Stimulated activated CD8-positive, alpha-beta memory T cell treated with anti-CD3 and anti-CD28 coated beads, Interleukin-15, amount 100 ng/mL, for 4 hours (primary cell): ENCODE data around the gene ERC2.
"Not testable (repeated sequence)": the region's sequence is repeated elsewhere in the genome, so short reads cannot be mapped to it uniquely, and the experiment has no call there.

ENCODE experiments used
- DNase-seq, 2 donors: peaks; one replicate each; pipeline ENCODE4 v3.0.0-alpha.2; 2020; ENCODE audit warnings: low read depth in 2 of 2

Gene ERC2

DNA sequence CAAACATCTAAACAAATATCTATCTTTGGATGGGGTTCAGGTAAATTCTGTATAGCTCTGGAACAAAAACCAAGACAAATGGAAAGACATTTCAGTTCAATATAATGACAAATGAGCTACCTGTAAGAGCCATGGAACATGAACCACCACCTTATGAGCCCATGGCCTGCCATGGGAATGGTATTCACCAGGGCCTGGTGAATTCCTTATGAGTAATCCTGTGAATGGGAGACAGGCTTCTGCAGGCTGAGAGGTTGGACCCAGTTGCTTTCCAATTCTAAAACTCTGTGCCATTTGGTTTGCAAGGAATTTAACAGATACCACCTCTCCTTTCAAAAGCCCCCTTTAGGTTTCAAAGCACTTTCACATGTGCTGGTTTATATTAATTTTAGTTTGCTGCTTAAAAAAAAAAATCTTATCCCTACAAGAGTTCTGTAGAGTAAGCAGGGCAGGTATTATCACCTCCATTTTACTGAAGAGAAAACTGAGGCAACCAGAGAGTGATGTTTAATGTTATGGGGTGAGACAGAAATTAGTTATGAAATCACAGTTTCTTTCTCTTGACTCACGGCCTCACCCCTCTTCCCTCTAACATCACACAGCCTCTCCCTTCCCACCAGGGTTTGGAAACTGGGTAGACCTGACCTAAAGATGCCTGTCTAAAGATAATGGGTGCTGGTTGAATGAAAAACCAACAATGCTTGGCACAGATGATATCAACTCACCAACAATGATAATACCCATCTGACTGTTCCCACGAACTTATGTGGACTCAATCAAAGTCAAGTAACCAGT lies 583.6 kb downstream of the ERC2 start:
- DNase-seq = no peak

- DNase-seq = no peak
Observed at GRCh38 chr3:55884066-55884465, 584.2 kb downstream of the ERC2 start.

- no peak for DNase-seq
Observed at GRCh38 chr3:55882006-55882405, 586.3 kb downstream of the ERC2 start.

DNA sequence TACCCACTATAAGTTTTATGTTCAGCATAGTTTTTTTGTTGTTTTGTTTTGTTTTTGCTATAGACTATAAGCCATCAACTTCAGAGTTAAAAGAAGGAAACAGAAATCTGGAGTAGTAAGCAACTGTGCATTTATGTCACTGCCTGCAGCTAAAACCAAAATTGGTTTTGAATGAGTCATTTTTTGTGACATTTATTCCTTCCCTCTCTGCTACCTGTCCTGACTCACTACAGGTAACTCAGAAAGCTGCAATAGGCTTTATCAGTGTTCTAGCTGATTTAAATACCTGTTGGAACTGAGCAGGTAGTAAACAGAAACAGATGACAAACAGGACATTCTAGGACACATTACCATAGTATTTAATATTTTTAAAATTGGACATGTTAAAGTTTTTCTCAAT lies 587.9 kb downstream of the ERC2 start:
- DNase-seq = no peak

GRCh38 chr3:55879901-55880331 lies 588.4 kb downstream of the ERC2 start:
- DNase-seq = no peak

GRCh38 chr3:55877703-55878102 lies 590.6 kb downstream of the ERC2 start:
- DNase-seq = no peak

- no peak for DNase-seq
Observed at GRCh38 chr3:55876560-55876959, 591.7 kb downstream of the ERC2 start.

DNA sequence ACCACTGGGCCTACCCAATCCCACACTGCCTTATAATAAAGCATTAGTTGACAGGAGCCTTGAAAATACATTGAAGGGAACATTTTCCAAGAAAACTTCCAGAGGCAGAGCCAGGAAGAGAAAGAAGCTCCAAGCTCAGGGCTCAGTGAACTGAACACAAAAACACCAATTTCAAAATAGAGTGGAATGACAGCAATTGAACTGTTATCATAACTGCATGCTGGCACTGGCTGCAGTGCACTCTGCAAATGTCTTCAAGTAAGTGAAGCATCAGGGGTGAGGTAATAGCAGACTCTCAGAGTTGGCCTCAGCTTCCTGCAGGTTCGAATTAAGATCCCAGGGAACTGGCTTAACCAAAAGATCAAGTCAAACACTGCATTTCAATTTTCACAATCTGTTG lies 593.2 kb downstream of the ERC2 start:
- DNase-seq = no peak

- no peak for DNase-seq
Observed at GRCh38 chr3:55873523-55874254, 594.6 kb downstream of the ERC2 start.

DNA sequence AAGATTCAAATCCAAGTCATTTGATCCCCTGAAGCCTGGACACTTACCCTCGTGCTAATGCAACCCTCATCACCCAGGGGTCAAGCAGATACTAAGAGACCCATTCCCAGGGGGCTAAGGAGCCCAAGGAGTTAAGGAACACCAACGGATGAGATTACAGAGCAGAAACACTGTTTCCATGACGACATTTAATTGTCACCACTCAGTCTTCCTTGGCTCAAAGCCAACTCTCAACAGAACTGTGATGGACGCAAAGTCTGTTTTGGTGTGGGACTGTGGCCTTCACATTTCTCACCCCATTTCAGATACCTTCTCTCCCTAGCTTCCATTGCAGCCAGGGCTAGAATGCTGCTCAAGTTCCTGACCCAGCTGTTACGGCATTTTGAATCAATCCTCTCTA lies 597.7 kb downstream of the ERC2 start:
- DNase-seq = no peak

DNA sequence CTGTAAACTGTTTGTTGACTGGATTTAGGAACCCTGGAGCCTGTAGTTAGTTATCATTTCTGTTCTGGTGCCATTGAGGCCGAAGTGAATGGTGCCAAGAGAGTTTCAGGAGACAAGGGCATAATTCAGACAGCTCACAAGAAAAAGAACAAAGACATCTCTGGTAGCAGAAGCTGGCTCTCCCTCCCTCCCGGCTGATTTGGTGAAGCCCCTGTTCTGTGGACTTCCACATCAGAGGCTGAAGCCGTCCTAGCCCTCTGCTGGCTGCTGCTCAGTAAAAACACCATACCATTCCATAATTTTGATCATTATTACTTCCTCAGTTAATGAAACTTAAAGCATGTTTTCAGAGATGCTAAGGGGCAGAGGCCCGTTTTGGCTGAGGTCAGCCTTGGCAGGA lies 599.9 kb downstream of the ERC2 start:
- no peak for DNase-seq

- no peak for DNase-seq
Observed at GRCh38 chr3:55863028-55863427, 605.2 kb downstream of the ERC2 start.

DNA sequence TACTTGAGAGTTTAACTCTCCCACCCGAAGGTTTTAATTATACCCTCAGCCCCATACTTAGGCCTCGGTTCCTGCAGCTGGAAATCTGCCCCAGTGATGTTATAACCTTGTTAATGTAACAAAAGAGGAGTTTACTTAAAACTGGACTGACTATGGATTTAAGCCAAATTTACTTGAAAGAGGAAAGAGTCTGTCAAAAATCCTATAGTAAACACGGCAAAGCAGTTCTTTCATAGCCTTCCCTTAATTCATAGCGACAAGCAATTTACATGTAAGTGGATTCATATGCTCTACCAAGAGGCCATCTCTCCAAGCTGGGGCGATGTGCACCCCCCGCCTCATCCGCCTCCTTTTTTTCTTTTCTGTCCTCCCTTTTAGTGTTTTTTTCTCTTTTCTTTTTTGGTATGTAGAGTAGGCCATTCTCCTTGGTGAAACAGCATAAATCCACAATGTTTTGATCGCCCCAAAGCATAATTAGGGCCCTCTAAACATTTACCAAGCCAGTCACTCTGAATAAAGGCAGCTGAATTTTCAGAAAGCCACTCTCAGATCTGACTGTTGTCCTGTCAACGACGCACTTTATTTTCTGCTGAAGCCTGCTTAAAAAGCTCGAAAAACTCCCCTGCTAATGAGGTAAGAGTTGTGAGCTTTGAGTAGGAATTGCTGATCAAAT lies 608.1 kb downstream of the ERC2 start:
- DNase-seq = no peak

GRCh38 chr3:55859305-55859704 lies 609.0 kb downstream of the ERC2 start:
- DNase-seq = no peak

GRCh38 chr3:55858727-55859126 lies 609.5 kb downstream of the ERC2 start:
- DNase-seq = no peak

- no peak for DNase-seq
Observed at GRCh38 chr3:55858302-55858701, 610.0 kb downstream of the ERC2 start.

DNA sequence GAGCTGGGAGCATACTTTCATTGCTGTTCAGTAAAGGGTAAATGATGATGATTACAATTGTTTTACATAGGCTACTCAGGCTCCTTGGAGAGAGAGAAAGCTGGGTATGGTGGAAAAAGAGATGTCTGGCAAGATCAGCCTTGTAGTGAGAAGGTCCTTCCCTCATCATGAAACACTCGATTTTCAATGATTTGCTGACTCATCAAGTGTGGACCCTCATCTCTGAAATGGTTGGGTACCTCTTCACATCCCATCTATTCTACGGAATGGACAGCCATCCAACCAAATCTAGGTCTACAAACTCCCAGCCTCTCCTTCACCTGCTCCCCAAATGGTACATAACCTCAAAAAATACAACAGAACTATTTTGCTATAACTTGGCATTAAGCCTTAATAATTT lies 610.6 kb downstream of the ERC2 start:
- no peak for DNase-seq

- no peak for DNase-seq
Observed at GRCh38 chr3:55855311-55855710, 613.0 kb downstream of the ERC2 start.

GRCh38 chr3:55854494-55854893 lies 613.8 kb downstream of the ERC2 start:
- DNase-seq = no peak

- no peak for DNase-seq
Observed at GRCh38 chr3:55852326-55852725, 615.9 kb downstream of the ERC2 start.

DNA sequence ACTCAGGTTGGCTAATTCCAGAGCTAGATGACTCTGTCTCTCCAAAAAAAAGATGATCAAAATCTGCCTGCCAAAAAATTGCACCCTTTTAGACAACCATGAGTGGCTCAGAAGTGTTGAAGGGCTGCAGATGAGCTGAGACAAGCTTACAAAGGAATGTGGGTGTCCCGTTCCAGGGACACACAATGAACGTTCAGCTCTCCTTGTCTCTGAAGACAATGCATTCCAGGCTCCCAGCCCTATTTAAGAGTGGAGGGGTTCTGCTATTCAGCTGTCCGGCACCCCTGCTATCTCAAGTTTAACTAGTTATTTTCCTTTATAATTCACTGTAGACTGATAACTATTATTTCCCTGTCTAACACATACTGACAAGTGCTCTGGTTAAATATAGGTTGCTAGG lies 626.1 kb downstream of the ERC2 start:
- no peak for DNase-seq

DNA sequence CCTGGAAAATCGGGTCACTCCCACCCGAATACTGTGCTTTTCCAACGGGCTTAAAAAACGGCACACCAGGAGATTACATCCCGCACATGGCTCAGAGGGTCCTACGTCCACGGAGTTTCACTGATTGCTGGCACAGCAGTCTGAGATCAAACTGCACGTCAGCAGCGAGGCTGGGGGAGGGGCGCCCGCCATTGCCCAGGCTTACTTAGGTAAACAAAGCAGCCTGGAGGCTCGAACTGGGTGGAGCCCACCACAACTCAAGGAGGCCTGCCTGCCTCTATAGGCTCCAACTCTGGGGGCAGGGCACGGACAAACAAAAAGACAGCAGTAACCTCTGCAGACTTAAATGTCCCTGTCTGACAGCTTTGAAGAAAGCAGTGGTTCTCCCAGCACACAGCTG lies 636.4 kb downstream of the ERC2 start:
- DNase-seq = not testable (repeated sequence)

GRCh38 chr3:55828712-55829111 lies 639.6 kb downstream of the ERC2 start:
- no peak for DNase-seq
